Lung (tissue), 12 donors: ENCODE results near the gene KPTN. TPM values are rescaled to one million over a fixed set of nuclear protein-coding genes. Genes with fewer than 3 reads are reported as not detected.

Experiments
- ATAC-seq: fragments of 200-7000 bp; cut with Tn5 transposase; one replicate; pipeline ENCODE4 v1.9.1; 2020; ENCODE audit warnings: moderate number of reproducible peaks; ENCODE audit not compliant: insufficient read depth, low FRiP score
- DNase-seq, 3 donors: peaks; one replicate each; pipeline ENCODE4 v3.0.0-alpha.2; 2013 to 2017
- H3K27ac ChIP-seq, 2 donors: one replicate each; pipeline ENCODE4 v1.5.1; 2013; ENCODE audit warnings: mild to moderate bottlenecking in 2 of 2, moderate library complexity in 2 of 2, control low read depth in 1 of 2, inconsistent platforms in 1 of 2, low read depth in 1 of 2, low read length in 1 of 2
- H3K27me3 ChIP-seq, 3 donors: one replicate each; pipeline ENCODE4 v1.5.1; 2013; ENCODE audit warnings: low read length in 2 of 3; ENCODE audit not compliant: control insufficient read depth in 3 of 3, insufficient read depth in 3 of 3
- H3K36me3 ChIP-seq, 4 donors: one replicate each; pipeline ENCODE4 v1.5.1; 2013; ENCODE audit warnings: low read length in 4 of 4, mild to moderate bottlenecking in 1 of 4, moderate library complexity in 1 of 4; ENCODE audit not compliant: control insufficient read depth in 4 of 4, insufficient read depth in 4 of 4
- H3K4me1 ChIP-seq, 5 donors: one replicate each; pipeline ENCODE4 v1.5.1; 2013; ENCODE audit warnings: low read length in 5 of 5, mild to moderate bottlenecking in 2 of 5, moderate library complexity in 1 of 5; ENCODE audit not compliant: control insufficient read depth in 5 of 5, insufficient read depth in 5 of 5
- H3K4me3 ChIP-seq: one replicate; pipeline ENCODE4 v1.5.1; 2013; ENCODE audit warnings: mild to moderate bottlenecking, control low read depth, moderate library complexity
- H3K9ac ChIP-seq, 2 donors: one replicate each; pipeline ENCODE4 v1.5.1; 2013; ENCODE audit warnings: low read length in 2 of 2, control low read depth in 1 of 2; ENCODE audit not compliant: insufficient read depth in 1 of 2
- H3K9me3 ChIP-seq, 4 donors: one replicate each; pipeline ENCODE4 v1.5.1; 2013; ENCODE audit warnings: low read length in 3 of 4, mild to moderate bottlenecking in 1 of 4, moderate library complexity in 1 of 4; ENCODE audit not compliant: control insufficient read depth in 4 of 4, insufficient read depth in 3 of 4
- CTCF ChIP-seq: IDR thresholded peaks from 2 replicates; pipeline ENCODE4 v1.5.1; 2012; ENCODE audit warnings: mild to moderate bottlenecking; ENCODE audit errors: control extremely low read depth, extremely low read depth
- WGBS, 2 donors: extraction: QIAGEN DNeasy Blood & Tissue Kit; methylation state at CpG; one replicate each; pipeline ENCODE4 v1.1.7; 2013; 5-methylcytosine and 5-hydroxymethylcytosine counted together
- polyA plus RNA-seq, 2 donors: library from polyadenylated mRNA; stranded (reverse); fragments of 200-250 nt; gene quantifications; one replicate each; pipeline ENCODE4 v1.2.1, GENCODE V29; 2013
- total RNA-seq, 2 donors: library from RNA; depleted of rRNA in 1 of 2; stranded (reverse); fragments of >200 nt in 1 of 2; gene quantifications; one replicate each; pipeline ENCODE4 v1.2.1, GENCODE V29; 2014 to 2021
- donor health status: control.
- donor health status: control.
- donor health status: Bipolar disorder and iron deficiency.
- donor health status: healthy.
- donor health status: DM: yes; HTN: yes; CAD: no.

The KPTN gene
- total and polyA plus RNA-seq, 4 donors: 4.6 to 15.7 (median 12.9) TPM

GRCh38 chr19:47437500-47437899 is 46.5 kb downstream of the KPTN start:
- Histone ChIP-seq H3K9me3 (no peaks in the 10 kb centered on the region), H3K27ac (no peak overlapping the region), H3K36me3 (no peaks in the 10 kb centered on the region), H3K27me3 (peaks cover 2% of the 10 kb centered on the region in 3 donors), H3K4me3 (no peak overlapping the region), H3K9ac (no peak overlapping the region), H3K4me1 (no peaks in the 10 kb centered on the region)
- no peak for ATAC-seq
- TF ChIP-seq CTCF: no peak
- no peak for DNase-seq
- WGBS, 2 donors: 39 to 41% methylated on average over 12 of the region's 12 CpGs

- Histone ChIP-seq H3K9ac (no peak overlapping the region), H3K4me1 (no peaks in the 10 kb centered on the region), H3K9me3 (no peaks in the 10 kb centered on the region), H3K27ac (no peak overlapping the region), H3K36me3 (no peaks in the 10 kb centered on the region), H3K27me3 (peaks cover 0 to 4% (median 4%) of the 10 kb centered on the region in 3 donors), H3K4me3 (no peak overlapping the region)
- WGBS, 2 donors: 31 to 35% methylated on average over 17 of the region's 17 CpGs
- peak; percentile 85 for TF ChIP-seq CTCF
- ATAC-seq (peak; percentile 88), DNase-seq (peak; percentile 58 to 67 (median 60))
These were observed 47.2 kb downstream of the KPTN start for GRCh38 chr19:47436712-47437401.

DNA sequence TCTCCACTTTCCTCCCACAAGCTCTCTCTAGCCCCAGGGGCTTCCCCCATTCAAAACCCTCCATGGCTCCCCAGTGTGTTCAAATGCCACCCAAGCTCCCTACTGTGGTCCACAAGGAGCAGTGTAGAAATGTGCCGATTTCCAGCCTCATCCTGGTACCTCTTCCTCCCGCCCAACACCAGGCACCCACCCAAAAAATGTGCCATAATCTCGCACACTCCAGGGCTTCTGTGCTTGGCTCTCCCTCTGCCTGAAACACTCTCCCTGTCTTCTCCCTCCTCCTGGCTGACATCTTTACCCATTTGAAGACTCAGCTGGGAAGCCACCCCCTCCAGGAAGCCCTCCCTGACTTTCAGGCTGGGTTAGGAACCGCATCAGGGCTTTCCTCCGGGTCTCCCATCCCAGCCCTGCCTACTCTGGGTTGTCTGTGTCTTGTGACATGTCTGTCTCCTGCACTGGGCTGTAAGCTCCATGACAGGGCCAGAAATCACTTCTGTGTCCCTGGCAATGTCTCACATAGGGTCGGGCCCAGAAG is 48.1 kb downstream of the KPTN start:
- Histone ChIP-seq H3K27ac (no peak overlapping the region), H3K27me3 (peaks cover 0 to 12% (median 11%) of the 10 kb centered on the region in 3 donors), H3K9me3 (no peaks in the 10 kb centered on the region), H3K9ac (no peak overlapping the region), H3K4me3 (no peak overlapping the region), H3K36me3 (no peaks in the 10 kb centered on the region), H3K4me1 (no peaks in the 10 kb centered on the region)
- TF ChIP-seq CTCF: no peak
- ATAC-seq (no peak), DNase-seq (no peak)
- WGBS, 2 donors: 83 to 86% methylated on average over 6 of the region's 6 CpGs
